ENCODE results near the gene ITGA7.

GRCh38 chr12:55733858-55734257 is 26.2 kb upstream of the ITGA7 start:
- TF ChIP-seq CTCF (IDR thresholded peaks at IDR 0.05; ENCODE audit: insufficient read depth, low read depth, low read length) (no peak), EZH2 (IDR thresholded peaks at IDR 0.05; ENCODE audit: insufficient read depth, low read length) (no peak)

All from astrocyte (in vitro differentiated cells and primary cell).